ENCODE results near the gene FGGY.

GRCh38 chr1:59593798-59594790 is 297.2 kb downstream of the FGGY start:
- TF ChIP-seq CTCF (IDR thresholded peaks at IDR 0.05) (no peak), POLR2AphosphoS5 (IDR thresholded peaks at IDR 0.05) (no peak), EP300 (IDR thresholded peaks at IDR 0.05) (no peak)
